HG03159 (cell line): ENCODE results near the gene CBFA2T2.
"Not testable (repeated sequence)": the region's sequence is repeated elsewhere in the genome, so short reads cannot be mapped to it uniquely, and the experiment has no call there.

Experiments
- ATAC-seq: cut with Tn5 transposase; IDR thresholded peaks from one replicate; pipeline ENCODE4 v1.9.1; 2021; ENCODE audit warnings: mild to moderate bottlenecking, moderate library complexity; ENCODE audit not compliant: unreplicated experiment

The CBFA2T2 gene

GRCh38 chr20:33568868-33569801, 79.2 kb downstream of the CBFA2T2 start:
- ATAC-seq: no peak

GRCh38 chr20:33569802-33570391, 80.0 kb downstream of the CBFA2T2 start:
- no peak for ATAC-seq

GRCh38 chr20:33570743-33571142, 80.8 kb downstream of the CBFA2T2 start:
- ATAC-seq: no peak

GRCh38 chr20:33573268-33573667, 83.4 kb downstream of the CBFA2T2 start:
- not testable (repeated sequence) for ATAC-seq

GRCh38 chr20:33575282-33575681, 85.4 kb downstream of the CBFA2T2 start:
- no peak for ATAC-seq

- no peak for ATAC-seq
Observed at GRCh38 chr20:33576432-33577125, 86.7 kb downstream of the CBFA2T2 start.

- no peak for ATAC-seq
Observed at GRCh38 chr20:33578510-33578909, 88.6 kb downstream of the CBFA2T2 start.

GRCh38 chr20:33583143-33583542, 93.2 kb downstream of the CBFA2T2 start:
- ATAC-seq: no peak

GRCh38 chr20:33584976-33585375, 95.1 kb downstream of the CBFA2T2 start:
- no peak for ATAC-seq

- ATAC-seq: no peak
Observed at GRCh38 chr20:33585413-33585812, 95.5 kb downstream of the CBFA2T2 start.

GRCh38 chr20:33589059-33589458, 99.2 kb downstream of the CBFA2T2 start:
- ATAC-seq: no peak

GRCh38 chr20:33591901-33592300, 102.0 kb downstream of the CBFA2T2 start:
- not testable (repeated sequence) for ATAC-seq

- ATAC-seq: no peak
Observed at GRCh38 chr20:33594743-33595142, 104.8 kb downstream of the CBFA2T2 start.

- ATAC-seq: no peak
Observed at GRCh38 chr20:33600414-33600813, 110.5 kb downstream of the CBFA2T2 start.

GRCh38 chr20:33600981-33601380, 111.1 kb downstream of the CBFA2T2 start:
- no peak for ATAC-seq

GRCh38 chr20:33601861-33602260, 112.0 kb downstream of the CBFA2T2 start:
- no peak for ATAC-seq

- no peak for ATAC-seq
Observed at GRCh38 chr20:33602826-33603590, 113.1 kb downstream of the CBFA2T2 start.

GRCh38 chr20:33604084-33604990, 114.4 kb downstream of the CBFA2T2 start:
- ATAC-seq: no peak

- ATAC-seq: no peak
Observed at GRCh38 chr20:33604991-33605370, 115.1 kb downstream of the CBFA2T2 start.
